Measurements from ENCODE around the gene PGAP2.
"Not testable (repeated sequence)": the region's sequence is repeated elsewhere in the genome, so short reads cannot be mapped to it uniquely, and the experiment has no call there.

Gene PGAP2

DNA sequence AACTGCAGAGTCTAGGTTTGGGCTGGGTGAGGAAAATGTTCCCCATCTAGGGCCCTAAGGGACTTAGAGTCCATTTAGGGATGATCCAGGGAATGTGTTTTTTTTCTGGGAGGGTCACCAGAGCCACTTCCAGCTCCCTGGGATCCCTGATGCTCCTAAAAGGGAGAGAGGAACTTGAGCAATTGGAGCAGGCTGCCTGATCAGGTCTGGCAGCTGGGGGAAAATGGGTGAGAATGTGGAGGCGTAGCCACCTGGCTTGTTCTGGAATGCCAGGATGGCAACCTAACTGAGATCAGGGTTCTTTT is 1.2 kb downstream of the PGAP2 start:
- no peak for TF ChIP-seq EZH2phosphoT487 (IDR thresholded peaks at IDR 0.05; ENCODE audit: low read length)
- no peak overlapping the region for H3K4me2 ChIP-seq (ENCODE audit: low read depth, low read length)
- no peaks in the 10 kb centered on the region for H3K36me3 ChIP-seq (replicated peaks; ENCODE audit: insufficient read depth, low read length)
- H3K4me3 ChIP-seq (ENCODE audit: low read length), result no peak overlapping the region
- H3K79me2 ChIP-seq (ENCODE audit: low read length), result peaks cover 4% of the 10 kb centered on the region; the same call in 1 of the 2 replicates
- no peak overlapping the region for H3K27ac ChIP-seq (ENCODE audit: low read length)
- H4K20me1 ChIP-seq (ENCODE audit: insufficient read depth, low read length), result no peaks in the 10 kb centered on the region
- H2AFZ ChIP-seq (ENCODE audit: low read length), result no peak overlapping the region
- no peaks in the 10 kb centered on the region for H3K27me3 ChIP-seq (replicated peaks; ENCODE audit: insufficient read depth, low read length)
- H3K9me2 ChIP-seq (replicated peaks; ENCODE audit: insufficient read depth, low read length), result no peaks in the 10 kb centered on the region
- peaks cover 12% of the 10 kb centered on the region; the same call in 1 of the 2 replicates for H3F3A ChIP-seq (ENCODE audit: insufficient read depth, low read length)
- no peaks in the 10 kb centered on the region for H3K9me3 ChIP-seq (replicated peaks; ENCODE audit: insufficient read depth, low read length)
- DNase-seq, result no peak
- H3K4me1 ChIP-seq (ENCODE audit: low read length), result no peaks in the 10 kb centered on the region
- H3K9ac ChIP-seq (ENCODE audit: low read length), result no peak overlapping the region

DNA sequence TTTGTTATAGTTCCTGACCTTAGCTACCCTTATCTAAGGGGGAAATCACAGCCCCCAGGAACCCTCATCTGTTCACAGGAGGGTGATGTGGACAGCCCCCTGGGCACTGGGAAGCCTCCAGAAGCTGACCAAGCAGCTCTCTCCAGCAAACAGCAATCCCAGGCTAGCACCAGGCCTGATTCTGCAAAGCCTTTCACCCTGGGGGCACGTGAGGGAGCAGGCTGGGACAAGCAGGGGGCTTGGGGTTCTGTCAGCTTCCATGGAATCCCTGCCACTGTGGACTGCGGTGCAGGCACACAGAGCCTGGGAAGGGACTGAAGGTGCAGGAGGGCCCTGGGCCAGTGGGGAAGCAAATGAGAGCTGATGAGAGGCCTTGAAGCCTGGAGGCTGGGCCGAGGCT is 2.1 kb downstream of the PGAP2 start:
- no peaks in the 10 kb centered on the region for H3K27me3 ChIP-seq (replicated peaks; ENCODE audit: insufficient read depth, low read length)
- H3K9me2 ChIP-seq (replicated peaks; ENCODE audit: insufficient read depth, low read length), result no peaks in the 10 kb centered on the region
- no peaks in the 10 kb centered on the region for H3K4me1 ChIP-seq (ENCODE audit: low read length)
- peaks cover 12% of the 10 kb centered on the region; the same call in 1 of the 2 replicates for H3F3A ChIP-seq (ENCODE audit: insufficient read depth, low read length)
- H3K36me3 ChIP-seq (replicated peaks; ENCODE audit: insufficient read depth, low read length), result no peaks in the 10 kb centered on the region
- no peak for DNase-seq
- H3K4me3 ChIP-seq (ENCODE audit: low read length), result no peak overlapping the region
- H3K9ac ChIP-seq (ENCODE audit: low read length), result no peak overlapping the region
- no peak overlapping the region for H3K27ac ChIP-seq (ENCODE audit: low read length)
- no peak overlapping the region for H2AFZ ChIP-seq (ENCODE audit: low read length)
- H3K79me2 ChIP-seq (ENCODE audit: low read length), result peaks cover 4% of the 10 kb centered on the region; the same call in 1 of the 2 replicates
- H3K9me3 ChIP-seq (replicated peaks; ENCODE audit: insufficient read depth, low read length), result no peaks in the 10 kb centered on the region
- TF ChIP-seq EZH2 (optimal IDR thresholded peaks at IDR 0.05; ENCODE audit: low read depth, low read length), result no peak
- TF ChIP-seq, protein P1, sequence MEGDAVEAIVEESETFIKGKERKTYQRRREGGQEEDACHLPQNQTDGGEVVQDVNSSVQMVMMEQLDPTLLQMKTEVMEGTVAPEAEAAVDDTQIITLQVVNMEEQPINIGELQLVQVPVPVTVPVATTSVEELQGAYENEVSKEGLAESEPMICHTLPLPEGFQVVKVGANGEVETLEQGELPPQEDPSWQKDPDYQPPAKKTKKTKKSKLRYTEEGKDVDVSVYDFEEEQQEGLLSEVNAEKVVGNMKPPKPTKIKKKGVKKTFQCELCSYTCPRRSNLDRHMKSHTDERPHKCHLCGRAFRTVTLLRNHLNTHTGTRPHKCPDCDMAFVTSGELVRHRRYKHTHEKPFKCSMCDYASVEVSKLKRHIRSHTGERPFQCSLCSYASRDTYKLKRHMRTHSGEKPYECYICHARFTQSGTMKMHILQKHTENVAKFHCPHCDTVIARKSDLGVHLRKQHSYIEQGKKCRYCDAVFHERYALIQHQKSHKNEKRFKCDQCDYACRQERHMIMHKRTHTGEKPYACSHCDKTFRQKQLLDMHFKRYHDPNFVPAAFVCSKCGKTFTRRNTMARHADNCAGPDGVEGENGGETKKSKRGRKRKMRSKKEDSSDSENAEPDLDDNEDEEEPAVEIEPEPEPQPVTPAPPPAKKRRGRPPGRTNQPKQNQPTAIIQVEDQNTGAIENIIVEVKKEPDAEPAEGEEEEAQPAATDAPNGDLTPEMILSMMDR (IDR thresholded peaks at IDR 0.05; ENCODE audit: low read length), result no peak
- no peak for TF ChIP-seq EZH2phosphoT487 (IDR thresholded peaks at IDR 0.05; ENCODE audit: low read length)
- no peaks in the 10 kb centered on the region for H4K20me1 ChIP-seq (ENCODE audit: insufficient read depth, low read length)
- no peak overlapping the region for H3K4me2 ChIP-seq (ENCODE audit: low read depth, low read length)

DNA sequence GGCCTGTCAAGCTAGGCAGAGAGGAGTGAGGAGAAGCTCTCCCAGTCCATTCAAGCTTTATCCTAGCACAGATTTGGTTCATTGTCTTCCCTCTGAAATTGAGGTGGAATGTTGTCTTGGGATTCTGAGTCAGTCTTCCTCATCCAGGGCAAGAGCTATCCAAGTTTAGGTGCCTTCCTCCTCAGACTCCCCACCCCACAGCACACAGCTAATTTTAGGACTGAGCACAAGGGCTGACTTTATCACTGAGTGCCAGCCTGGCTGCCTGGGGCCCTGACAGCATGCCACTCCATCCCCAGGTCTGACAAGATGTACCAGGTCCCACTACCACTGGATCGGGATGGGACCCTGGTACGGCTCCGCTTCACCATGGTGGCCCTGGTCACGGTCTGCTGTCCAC is 2.6 kb downstream of the PGAP2 start:
- H3K4me3 ChIP-seq (ENCODE audit: low read length), result no peak overlapping the region
- DNase-seq, result no peak
- peaks cover 12% of the 10 kb centered on the region; the same call in 1 of the 2 replicates for H3F3A ChIP-seq (ENCODE audit: insufficient read depth, low read length)
- TF ChIP-seq EZH2phosphoT487 (IDR thresholded peaks at IDR 0.05; ENCODE audit: low read length) (no peak), EZH2 (optimal IDR thresholded peaks at IDR 0.05; ENCODE audit: low read depth, low read length) (no peak)
- TF ChIP-seq, protein P1 (IDR thresholded peaks at IDR 0.05; ENCODE audit: low read length), result no peak
- H3K9me2 ChIP-seq (replicated peaks; ENCODE audit: insufficient read depth, low read length), result no peaks in the 10 kb centered on the region
- no peak overlapping the region for H3K9ac ChIP-seq (ENCODE audit: low read length)
- H3K9me3 ChIP-seq (replicated peaks; ENCODE audit: insufficient read depth, low read length), result no peaks in the 10 kb centered on the region
- no peak overlapping the region for H3K27ac ChIP-seq (ENCODE audit: low read length)
- H3K4me2 ChIP-seq (ENCODE audit: low read depth, low read length), result no peak overlapping the region
- H3K27me3 ChIP-seq (replicated peaks; ENCODE audit: insufficient read depth, low read length), result no peaks in the 10 kb centered on the region
- H3K79me2 ChIP-seq (ENCODE audit: low read length), result peaks cover 4% of the 10 kb centered on the region; the same call in 1 of the 2 replicates
- no peaks in the 10 kb centered on the region for H4K20me1 ChIP-seq (ENCODE audit: insufficient read depth, low read length)
- H3K36me3 ChIP-seq (replicated peaks; ENCODE audit: insufficient read depth, low read length), result no peaks in the 10 kb centered on the region
- no peaks in the 10 kb centered on the region for H3K4me1 ChIP-seq (ENCODE audit: low read length)
- H2AFZ ChIP-seq (ENCODE audit: low read length), result no peak overlapping the region

DNA sequence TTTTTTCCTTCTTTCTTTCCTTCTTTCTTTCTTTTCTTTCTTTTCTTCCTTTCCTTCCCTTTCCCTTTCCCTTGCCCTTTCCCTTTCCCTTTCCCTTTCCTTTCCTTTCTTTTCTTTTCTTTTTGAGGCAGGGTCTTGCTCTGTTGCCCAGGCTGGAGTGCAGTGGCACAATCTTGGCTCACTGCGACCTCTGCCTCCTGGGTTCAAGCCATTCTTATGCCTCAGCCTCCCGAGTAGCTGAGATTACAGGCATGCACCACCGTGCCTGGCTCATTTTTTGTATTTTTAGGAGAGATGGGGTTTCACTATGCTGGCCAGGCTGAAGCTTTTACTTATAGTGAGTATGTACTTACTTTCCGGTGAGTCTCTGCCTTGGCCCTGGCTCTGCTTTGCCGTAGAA is 6.5 kb downstream of the PGAP2 start:
- not testable (repeated sequence) for H3K4me3 ChIP-seq (ENCODE audit: low read length); H3K36me3 ChIP-seq (replicated peaks; ENCODE audit: insufficient read depth, low read length); H3K9me2 ChIP-seq (replicated peaks; ENCODE audit: insufficient read depth, low read length); DNase-seq; H4K20me1 ChIP-seq (ENCODE audit: insufficient read depth, low read length); H2AFZ ChIP-seq (ENCODE audit: low read length); H3K4me1 ChIP-seq (ENCODE audit: low read length); H3K4me2 ChIP-seq (ENCODE audit: low read depth, low read length); H3F3A ChIP-seq (ENCODE audit: insufficient read depth, low read length); H3K79me2 ChIP-seq (ENCODE audit: low read length); H3K27ac ChIP-seq (ENCODE audit: low read length); H3K27me3 ChIP-seq (replicated peaks; ENCODE audit: insufficient read depth, low read length); H3K9me3 ChIP-seq (replicated peaks; ENCODE audit: insufficient read depth, low read length); H3K9ac ChIP-seq (ENCODE audit: low read length)

All from MM.1S (cell line).